HepG2 (cell line): ENCODE measurements around the gene FOCAD. TPM values are rescaled to one million over a fixed set of nuclear protein-coding genes. Genes with fewer than 3 reads are reported as not detected.

Experiments used
- CTCF ChIP-seq: sonication (generic); formaldehyde crosslinking; IDR thresholded peaks from 2 replicates; pipeline ENCODE4 v1.5.0; 2020; ENCODE audit warnings: mild to moderate bottlenecking, missing genetic modification reagents, moderate library complexity
- DZIP1 ChIP-seq: sonication (generic); formaldehyde crosslinking; IDR thresholded peaks from 2 replicates; pipeline ENCODE4 v1.5.0; 2020; ENCODE audit warnings: mild to moderate bottlenecking, missing genetic modification reagents
- GMEB2 ChIP-seq: IDR thresholded peaks from 2 replicates; pipeline ENCODE4 v1.6.1; 2016; ENCODE audit warnings: missing biosample characterization, missing genetic modification reagents, low read depth
- MAFF ChIP-seq: IDR thresholded peaks from 2 replicates; pipeline ENCODE4 v1.6.1; 2011; ENCODE audit warnings: low read depth, low read length, improper control_type of control experiment
- MXD1 ChIP-seq: sonication (generic); formaldehyde crosslinking; IDR thresholded peaks from 2 replicates; pipeline ENCODE4 v1.4.0; 2020; ENCODE audit warnings: mild to moderate bottlenecking, missing genetic modification reagents
- MXD4 ChIP-seq: IDR thresholded peaks from 2 replicates; pipeline ENCODE4 v1.6.1; 2016; ENCODE audit warnings: mild to moderate bottlenecking, missing biosample characterization, missing genetic modification reagents
- PBX3 ChIP-seq: sonication (generic); formaldehyde crosslinking; IDR thresholded peaks from 2 replicates; pipeline ENCODE4 v1.8.1; 2023; ENCODE audit warnings: missing genetic modification reagents, inconsistent platforms, borderline replicate concordance
- PHF5A ChIP-seq: IDR thresholded peaks from one replicate; pipeline ENCODE4 v1.6.1; 2018; ENCODE audit warnings: low read depth, missing genetic modification reagents; ENCODE audit not compliant: unreplicated experiment
- RBFOX2 ChIP-seq: fragments of 200-400 bp; formaldehyde crosslinking; IDR thresholded peaks from 2 replicates; pipeline ENCODE4 v1.6.1; 2017; ENCODE audit warnings: low read depth, mild to moderate bottlenecking, low read length
- SAP130 ChIP-seq: IDR thresholded peaks from 2 replicates; pipeline ENCODE4 v1.6.1; 2016; ENCODE audit warnings: low read depth
- SMAD9 ChIP-seq: sonication (generic); formaldehyde crosslinking; IDR thresholded peaks from 2 replicates; pipeline ENCODE4 v1.5.1; 2020; ENCODE audit warnings: mild to moderate bottlenecking, missing genetic modification reagents
- TEAD2 ChIP-seq: sonication (generic); formaldehyde crosslinking; IDR thresholded peaks from 2 replicates; pipeline ENCODE4 v1.9.0; 2021; ENCODE audit warnings: missing genetic modification reagents
- TIGD3 ChIP-seq: sonication (generic); formaldehyde crosslinking; IDR thresholded peaks from 2 replicates; pipeline ENCODE4 v1.5.1; 2020; ENCODE audit warnings: mild to moderate bottlenecking, missing genetic modification reagents, borderline replicate concordance
- ZGPAT ChIP-seq: IDR thresholded peaks from 2 replicates; pipeline ENCODE4 v1.6.1; 2016; ENCODE audit warnings: mild to moderate bottlenecking
- ZIK1 ChIP-seq: sonication (generic); formaldehyde crosslinking; IDR thresholded peaks from 2 replicates; pipeline ENCODE4 v1.5.0; 2020; ENCODE audit warnings: mild to moderate bottlenecking, low read depth, missing genetic modification reagents, borderline replicate concordance
- ZNF121 ChIP-seq: sonication (generic); formaldehyde crosslinking; IDR thresholded peaks from 2 replicates; pipeline ENCODE4 v1.5.0; 2020; ENCODE audit warnings: mild to moderate bottlenecking, missing genetic modification reagents
- ZNF30 ChIP-seq: sonication (generic); formaldehyde crosslinking; IDR thresholded peaks from 2 replicates; pipeline ENCODE4 v1.5.0; 2020; ENCODE audit warnings: mild to moderate bottlenecking, missing genetic modification reagents
- ZNF747 ChIP-seq: sonication (generic); formaldehyde crosslinking; IDR thresholded peaks from 2 replicates; pipeline ENCODE4 v1.8.1; 2023; ENCODE audit warnings: missing genetic modification reagents, mild to moderate bottlenecking, borderline replicate concordance
- polyA plus RNA-seq, 8 experiments: library from polyadenylated mRNA; depleted of rRNA in 3 of 8; stranded (reverse) in 7 of 8; unstranded in 1 of 8; fragments of >200 nt; fragmentation: Illumina TruSeq in 4 of 8; extraction: Trizol in 4 of 8; gene quantifications; 2 replicates each; pipeline versions ENCODE4 v1.2.1 to v1.2.3, GENCODE V29; 2011 to 2016; ENCODE audit warnings: low read depth in 4 of 8, missing spikeins in 1 of 8, mixed read lengths in 1 of 8; ENCODE audit not compliant: insufficient read depth in 1 of 8
- total RNA-seq, 5 experiments: library from RNA; depleted of rRNA; stranded (reverse); fragments of >200 nt; fragmentation: Illumina TruSeq; extraction: Trizol; gene quantifications; 2 replicates each; pipeline ENCODE4 v1.2.3, GENCODE V29; 2016; ENCODE audit warnings: low read depth in 1 of 5

Gene FOCAD
- total and polyA plus RNA-seq, 2 of the 13 experiments (the other 11 are each of a cell fraction or from before 2014, with no cell fraction given), result 18.0 to 31.1 TPM

- TF ChIP-seq CTCF (CRISPR knock-in tag), result no peak
- peak; percentile 44 for TF ChIP-seq SAP130 (CRISPR knock-in tag)
- TF ChIP-seq MAFF, result no peak
- TF ChIP-seq GMEB2 (CRISPR knock-in tag), result no peak
- no peak for TF ChIP-seq MXD1 (CRISPR knock-in tag)
- no peak for TF ChIP-seq PBX3
- TF ChIP-seq ZNF30, result no peak
- no peak for TF ChIP-seq DZIP1
- TF ChIP-seq PHF5A (CRISPR knock-in tag), result no peak
- TF ChIP-seq SMAD9, result no peak
- peak; percentile 24; the same call in 1 of the 2 replicates for TF ChIP-seq MXD4 (CRISPR knock-in tag)
- TF ChIP-seq ZNF747, result no peak
- TF ChIP-seq RBFOX2, result no peak
- TF ChIP-seq TIGD3 (CRISPR knock-in tag), result no peak
- TF ChIP-seq ZIK1 (CRISPR knock-in tag), result no peak
- no peak for TF ChIP-seq ZNF121
- no peak for TF ChIP-seq TEAD2 (CRISPR knock-in tag)
- peak; percentile 68; the same call in 1 of the 2 replicates for TF ChIP-seq ZGPAT (CRISPR knock-in tag)
Measured at GRCh38 chr9:20835377-20836286, 151.6 kb downstream of the FOCAD start (continued).
